SK-N-SH treated with all-trans-retinoic acid at 6 μM for 48 hours (cell line): ENCODE results near the gene EPB41L5.
A peak's percentile ranks its signal among the peaks of the same experiment; 100 is the strongest.

ENCODE experiments used
- ATAC-seq: fragments of 200-7000 bp; cut with Tn5 transposase; 3 replicates; pipeline ENCODE4 v1.9.1; 2020; ENCODE audit warnings: mild to moderate bottlenecking, moderate library complexity
- ARNTL ChIP-seq: fragments of 450-650 bp; formaldehyde crosslinking; IDR thresholded peaks from 2 replicates; pipeline ENCODE4 v1.5.0; 2020; ENCODE audit warnings: low read depth, mild to moderate bottlenecking, moderate library complexity, borderline replicate concordance
- BACH2 ChIP-seq: fragments of 250-450 bp; sonication (Bioruptor Pico); IDR thresholded peaks from 2 replicates; pipeline ENCODE4 v1.9.0; 2021; ENCODE audit warnings: mild to moderate bottlenecking, borderline replicate concordance
- CREB5 ChIP-seq: fragments of 250-450 bp; sonication (Bioruptor Pico); IDR thresholded peaks from 2 replicates; pipeline ENCODE4 v1.5.1; 2020; ENCODE audit warnings: low read depth, mild to moderate bottlenecking, moderate library complexity
- CSDC2 ChIP-seq: fragments of 250-450 bp; sonication (Bioruptor Pico); IDR thresholded peaks from 2 replicates; pipeline ENCODE4 v1.5.0; 2020; ENCODE audit warnings: mild to moderate bottlenecking, moderate library complexity
- CSRNP3 ChIP-seq: fragments of 250-450 bp; sonication (Bioruptor Pico); IDR thresholded peaks from 2 replicates; pipeline ENCODE4 v1.5.1; 2021; ENCODE audit warnings: mild to moderate bottlenecking, moderate library complexity
- ESRRG ChIP-seq: fragments of 250-450 bp; sonication (Bioruptor Pico); IDR thresholded peaks from 2 replicates; pipeline ENCODE4 v1.6.1; 2021; ENCODE audit warnings: mild to moderate bottlenecking
- GLIS3 ChIP-seq: fragments of 250-450 bp; sonication (Bioruptor Pico); IDR thresholded peaks from 2 replicates; pipeline ENCODE4 v1.5.0; 2020; ENCODE audit warnings: mild to moderate bottlenecking, moderate library complexity
- ISL1 ChIP-seq: fragments of 250-450 bp; sonication (Bioruptor Pico); IDR thresholded peaks from 2 replicates; pipeline ENCODE4 v2.1.2; 2022; ENCODE audit warnings: mild to moderate bottlenecking, moderate library complexity
- OSR1 ChIP-seq: fragments of 250-450 bp; sonication (Bioruptor Pico); IDR thresholded peaks from 2 replicates; pipeline ENCODE4 v1.8.0; 2022; ENCODE audit warnings: moderate library complexity, mild to moderate bottlenecking, inconsistent platforms
- PATZ1 ChIP-seq: fragments of 250-450 bp; sonication (Bioruptor Pico); IDR thresholded peaks from 2 replicates; pipeline ENCODE4 v1.8.0; 2020; ENCODE audit warnings: mild to moderate bottlenecking, moderate library complexity, borderline replicate concordance
- POU6F1 ChIP-seq: fragments of 250-450 bp; sonication (Bioruptor Pico); IDR thresholded peaks from 2 replicates; pipeline ENCODE4 v1.8.0; 2021; ENCODE audit warnings: low read depth, mild to moderate bottlenecking, moderate library complexity, borderline replicate concordance
- RARB ChIP-seq: fragments of 250-450 bp; sonication (Bioruptor Pico); IDR thresholded peaks from 2 replicates; pipeline ENCODE4 v1.8.0; 2021; ENCODE audit warnings: mild to moderate bottlenecking, moderate library complexity
- SNAI2 ChIP-seq: fragments of 250-450 bp; sonication (Bioruptor Pico); IDR thresholded peaks from 2 replicates; pipeline ENCODE4 v1.5.0; 2020; ENCODE audit warnings: mild to moderate bottlenecking, moderate library complexity
- TCF4 ChIP-seq: fragments of 250-450 bp; sonication (Bioruptor Pico); IDR thresholded peaks from 2 replicates; pipeline ENCODE4 v1.8.0; 2021; ENCODE audit warnings: mild to moderate bottlenecking, moderate library complexity, borderline replicate concordance
- TOX ChIP-seq: fragments of 250-450 bp; sonication (Bioruptor Pico); IDR thresholded peaks from 2 replicates; pipeline ENCODE4 v1.8.0; 2021; ENCODE audit warnings: mild to moderate bottlenecking, moderate library complexity, borderline replicate concordance
- TSHZ2 ChIP-seq: fragments of 250-450 bp; sonication (Bioruptor Pico); IDR thresholded peaks from 2 replicates; pipeline ENCODE4 v1.5.0; 2020; ENCODE audit warnings: mild to moderate bottlenecking, moderate library complexity
- ZC3H10 ChIP-seq: fragments of 250-450 bp; sonication (Bioruptor Pico); IDR thresholded peaks from 2 replicates; pipeline ENCODE4 v1.5.1; 2021; ENCODE audit warnings: mild to moderate bottlenecking, moderate library complexity
- ZFP3 ChIP-seq: fragments of 250-450 bp; sonication (Bioruptor Pico); IDR thresholded peaks from 2 replicates; pipeline ENCODE4 v1.5.0; 2020; ENCODE audit warnings: mild to moderate bottlenecking, moderate library complexity
- ZNF70 ChIP-seq: fragments of 450-650 bp; formaldehyde crosslinking; IDR thresholded peaks from 2 replicates; pipeline ENCODE4 v1.5.0; 2020; ENCODE audit warnings: mild to moderate bottlenecking, moderate library complexity
- ZNF8 ChIP-seq: fragments of 450-650 bp; formaldehyde crosslinking; IDR thresholded peaks from 2 replicates; pipeline ENCODE4 v1.5.0; 2020; ENCODE audit warnings: mild to moderate bottlenecking, moderate library complexity

Gene EPB41L5

GRCh38 chr2:120206022-120206581 lies 193.2 kb downstream of the EPB41L5 start:
- TF ChIP-seq BACH2 (no peak), ZNF8 (CRISPR knock-in tag) (no peak), GLIS3 (no peak)
- ATAC-seq, result peak; percentile 57; the same call in 2 of the 3 replicates

- TF ChIP-seq ZFP3 (CRISPR knock-in tag) (no peak), POU6F1 (CRISPR knock-in tag) (no peak), OSR1 (no peak), ZNF70 (no peak), ZNF8 (CRISPR knock-in tag) (no peak), PATZ1 (no peak), SNAI2 (CRISPR knock-in tag) (no peak), ZC3H10 (no peak), ISL1 (CRISPR knock-in tag) (no peak), TCF4 (CRISPR knock-in tag) (no peak), CSRNP3 (CRISPR knock-in tag) (no peak), GLIS3 (no peak), RARB (no peak)
- ATAC-seq, result no peak
Observed at GRCh38 chr2:120208381-120209353, 195.8 kb downstream of the EPB41L5 start.

- ATAC-seq, result no peak
- TF ChIP-seq ARNTL (CRISPR knock-in tag) (no peak), RARB (no peak), ZNF8 (CRISPR knock-in tag) (no peak), ISL1 (CRISPR knock-in tag) (no peak), ZC3H10 (no peak), POU6F1 (CRISPR knock-in tag) (no peak), TSHZ2 (CRISPR knock-in tag) (no peak), PATZ1 (no peak), ZNF70 (no peak), CSDC2 (CRISPR knock-in tag) (no peak), TOX (CRISPR knock-in tag) (no peak), CREB5 (CRISPR knock-in tag) (no peak), ESRRG (CRISPR knock-in tag) (no peak), TCF4 (CRISPR knock-in tag) (no peak), ZFP3 (CRISPR knock-in tag) (no peak), GLIS3 (no peak)
Observed at GRCh38 chr2:120209427-120210269, 196.8 kb downstream of the EPB41L5 start.
